H1 (cell line): ENCODE measurements around the gene SMARCA1. TPM values are rescaled to one million over a fixed set of nuclear protein-coding genes. Genes with fewer than 3 reads are reported as not detected.

ENCODE experiments used
- ZNF274 ChIP-seq: IDR thresholded peaks from 2 replicates; pipeline ENCODE4 v1.7.0; 2012; ENCODE audit warnings: low read length, borderline replicate concordance; ENCODE audit errors: extremely low read depth
- polyA plus RNA-seq, 7 experiments: library from polyadenylated mRNA; depleted of rRNA in 3 of 7; stranded (reverse) in 5 of 7; unstranded in 2 of 7; fragments of >200 nt in 5 of 7; fragments of 200-250 nt in 2 of 7; gene quantifications; 1 replicate in 5 of 7; 2 replicates in 1 of 7; 4 replicates in 1 of 7; pipeline versions ENCODE4 v1.2.1 to v1.2.3, GENCODE V29; 2011 to 2013; ENCODE audit warnings: missing spikeins in 2 of 7, mixed read lengths in 2 of 7
- total RNA-seq: library from RNA; stranded (reverse); fragmentation: NEBNext Ultra II Directional; extraction: Animal tissue kit (Norgen Biotek cat#: 25700); gene quantifications from 2 replicates; pipeline ENCODE4 v1.2.1, GENCODE V29; 2021

The SMARCA1 gene
- total and polyA plus RNA-seq, 2 of the 8 experiments (the other 6 are each of a cell fraction or from before 2014, with no cell fraction given): 13.1 to 54.4 TPM

DNA sequence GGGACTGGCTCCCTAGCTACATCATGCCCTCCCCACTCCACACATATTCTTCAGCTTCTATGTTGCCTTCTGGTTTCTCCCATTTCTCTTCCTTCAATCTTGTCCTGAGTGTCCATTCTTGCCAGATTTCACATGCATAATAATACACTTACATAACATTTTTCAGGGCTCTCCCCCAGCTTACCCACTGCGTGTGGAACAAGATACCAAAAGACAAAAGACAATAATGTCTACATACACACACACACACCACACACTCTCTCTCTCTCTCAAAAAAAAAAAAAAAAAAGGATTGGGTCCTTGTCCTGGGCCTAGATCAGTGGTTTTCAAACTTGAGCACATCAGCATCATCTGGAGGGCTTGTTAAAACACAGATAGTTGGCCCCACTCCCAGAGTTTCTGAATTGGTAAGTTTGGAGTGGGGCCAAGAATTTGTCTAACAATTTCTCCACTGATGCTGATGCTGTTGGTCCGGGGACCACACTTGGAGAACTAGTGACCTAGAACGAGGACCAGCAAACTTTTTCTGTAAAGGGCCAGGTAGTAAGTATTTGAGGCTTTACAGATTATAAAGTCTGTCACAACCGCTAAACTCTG, 6.5 kb upstream of the SMARCA1 start (continued):
- TF ChIP-seq ZNF274: no peak
- TF ChIP-seq, all 59 proteins: peak for 0
